Mucosa of descending colon (tissue), 3 donors: ENCODE data around the gene SNX25. TPM values are rescaled to one million over a fixed set of nuclear protein-coding genes. Genes with fewer than 3 reads are reported as not detected.

Source experiments
- ATAC-seq: fragments of 200-7000 bp; cut with Tn5 transposase; one replicate; pipeline ENCODE4 v1.9.1; 2020; ENCODE audit warnings: mild to moderate bottlenecking, moderate library complexity
- DNase-seq, 3 donors: peaks; one replicate each; pipeline ENCODE4 v3.0.0-alpha.2; 2020
- H3K36me3 ChIP-seq: fragments of 200-600 bp; one replicate; pipeline ENCODE4 v1.8.0; 2021; ENCODE audit warnings: low read depth, mild to moderate bottlenecking
- H3K4me1 ChIP-seq: fragments of 200-600 bp; one replicate; pipeline ENCODE4 v1.8.0; 2021; ENCODE audit warnings: low read depth, mild to moderate bottlenecking
- H3K4me3 ChIP-seq: fragments of 200-600 bp; one replicate; pipeline ENCODE4 v1.8.0; 2021; ENCODE audit warnings: mild to moderate bottlenecking
- H3K9me3 ChIP-seq: fragments of 200-600 bp; one replicate; pipeline ENCODE4 v1.8.0; 2021; ENCODE audit warnings: mild to moderate bottlenecking
- CTCF ChIP-seq: fragments of 200-600 bp; IDR thresholded peaks from one replicate; pipeline ENCODE4 v1.8.0; 2022; ENCODE audit warnings: antibody characterized with exemption, mild to moderate bottlenecking
- intact Hi-C, 2 donors: fragments of 100-400 bp; cut with DNase I in 1 of 2; cut with micrococcal nuclease in 1 of 2; formaldehyde crosslinking; loops; one replicate each; pipeline versions ENCODE4 v1.11.0 to v1.11.1; 2022; cut with DNase I, micrococcal nuclease
- total RNA-seq, 3 donors: library from RNA; stranded (reverse); fragmentation: NEBNext Ultra II Directional in 2 of 3; extraction: Animal tissue kit (Norgen Biotek cat#: 25700) in 2 of 3; gene quantifications; one replicate each; pipeline versions ENCODE4 v1.2.1 to v1.2.4, GENCODE V29; 2021 to 2023
- donor health status: DM: no; HTN: no; CAD: no; lungs with moderate emphysema.
- donor health status: DM: no; HTN: no; CAD: no.
- donor health status: DM: no; HTN: yes; CAD: no.

Gene SNX25
- total RNA-seq, 3 donors from 2014 or later: 10.8 to 29.7 (median 16.8) TPM

GRCh38 chr4:185351691-185352090, 142.3 kb downstream of the SNX25 start:
- Histone ChIP-seq H3K4me3 (no peak overlapping the region), H3K4me1 (no peaks in the 10 kb centered on the region), H3K36me3 (no peaks in the 10 kb centered on the region), H3K9me3 (no peaks in the 10 kb centered on the region)
- ATAC-seq: no peak
- no peak for TF ChIP-seq CTCF
- no peak for DNase-seq
- intact Hi-C loops: no loop called here

GRCh38 chr4:185352202-185352601, 142.8 kb downstream of the SNX25 start:
- ATAC-seq (no peak), DNase-seq (no peak)
- TF ChIP-seq CTCF: no peak
- intact Hi-C loops: no loop called here
- no peaks in the 10 kb centered on the region for H3K9me3 ChIP-seq
- no peaks in the 10 kb centered on the region for H3K36me3 ChIP-seq
- no peaks in the 10 kb centered on the region for H3K4me1 ChIP-seq
- no peak overlapping the region for H3K4me3 ChIP-seq

- no peaks in the 10 kb centered on the region for H3K4me1 ChIP-seq
- intact Hi-C loops: no loop called here
- H3K4me3 ChIP-seq: no peak overlapping the region
- no peak for TF ChIP-seq CTCF
- ATAC-seq: no peak
- no peak for DNase-seq
- no peaks in the 10 kb centered on the region for H3K36me3 ChIP-seq
- H3K9me3 ChIP-seq: no peaks in the 10 kb centered on the region
Observed at GRCh38 chr4:185352741-185353140, 143.3 kb downstream of the SNX25 start.

- DNase-seq: no peak
- TF ChIP-seq CTCF: no peak
- Histone ChIP-seq H3K9me3 (no peaks in the 10 kb centered on the region), H3K4me1 (no peaks in the 10 kb centered on the region), H3K4me3 (no peak overlapping the region), H3K36me3 (no peaks in the 10 kb centered on the region)
- intact Hi-C loops: no loop called here
- no peak for ATAC-seq
Observed at GRCh38 chr4:185357211-185357610, 147.8 kb downstream of the SNX25 start.

- H3K9me3 ChIP-seq: no peaks in the 10 kb centered on the region
- H3K4me3 ChIP-seq: no peak overlapping the region
- no peaks in the 10 kb centered on the region for H3K36me3 ChIP-seq
- ATAC-seq (no peak), DNase-seq (no peak)
- TF ChIP-seq CTCF: no peak
- intact Hi-C loops: no loop called here
- no peaks in the 10 kb centered on the region for H3K4me1 ChIP-seq
Observed at GRCh38 chr4:185357733-185358440, 148.5 kb downstream of the SNX25 start.

GRCh38 chr4:185358514-185358913, 149.1 kb downstream of the SNX25 start:
- no peak for ATAC-seq
- H3K9me3 ChIP-seq: no peaks in the 10 kb centered on the region
- H3K4me3 ChIP-seq: no peak overlapping the region
- DNase-seq: no peak
- intact Hi-C loops: no loop called here
- H3K36me3 ChIP-seq: no peaks in the 10 kb centered on the region
- no peaks in the 10 kb centered on the region for H3K4me1 ChIP-seq
- no peak for TF ChIP-seq CTCF
